Tibial nerve (tissue), 4 donors: ENCODE data around the gene CYB5R2.

Experiments used
- EP300 ChIP-seq, 2 donors: sonication (generic); formaldehyde crosslinking; IDR thresholded peaks; one replicate each; pipeline ENCODE4 v1.6.1; 2017; ENCODE audit warnings: antibody characterized with exemption in 2 of 2, mild to moderate bottlenecking in 1 of 2
- TF ChIP-seq, protein P1 (sequence below), 5 experiments: fragments of 200-600 bp in 3 of 5; fragments of 450-650 bp in 2 of 5; sonication (generic) in 3 of 5; IDR thresholded peaks; one replicate each; pipeline ENCODE4 v1.5.1; 2016 to 2019; ENCODE audit warnings: antibody characterized with exemption in 5 of 5, mild to moderate bottlenecking in 3 of 5, moderate library complexity in 2 of 5

DNA sequence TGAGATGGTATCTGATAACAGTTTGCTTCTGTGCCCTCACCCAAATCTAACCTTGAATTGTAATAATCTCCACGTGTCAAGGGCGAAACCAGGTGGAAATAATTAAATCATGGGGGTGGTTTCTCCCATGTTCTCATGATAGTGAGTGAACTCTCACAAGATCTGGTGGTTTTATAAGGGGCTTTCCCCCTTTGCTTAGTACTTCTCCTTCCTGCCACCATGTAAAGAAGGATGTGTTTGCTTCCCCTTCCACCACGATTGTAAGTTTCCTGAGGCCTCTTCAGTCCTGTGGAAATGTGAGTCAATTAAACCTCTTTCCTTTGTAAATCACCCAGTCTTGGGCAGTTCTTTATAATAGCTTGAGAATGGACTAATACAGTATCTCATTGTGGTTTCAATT is 41.5 kb upstream of the CYB5R2 start:
- TF ChIP-seq, protein P1, sequence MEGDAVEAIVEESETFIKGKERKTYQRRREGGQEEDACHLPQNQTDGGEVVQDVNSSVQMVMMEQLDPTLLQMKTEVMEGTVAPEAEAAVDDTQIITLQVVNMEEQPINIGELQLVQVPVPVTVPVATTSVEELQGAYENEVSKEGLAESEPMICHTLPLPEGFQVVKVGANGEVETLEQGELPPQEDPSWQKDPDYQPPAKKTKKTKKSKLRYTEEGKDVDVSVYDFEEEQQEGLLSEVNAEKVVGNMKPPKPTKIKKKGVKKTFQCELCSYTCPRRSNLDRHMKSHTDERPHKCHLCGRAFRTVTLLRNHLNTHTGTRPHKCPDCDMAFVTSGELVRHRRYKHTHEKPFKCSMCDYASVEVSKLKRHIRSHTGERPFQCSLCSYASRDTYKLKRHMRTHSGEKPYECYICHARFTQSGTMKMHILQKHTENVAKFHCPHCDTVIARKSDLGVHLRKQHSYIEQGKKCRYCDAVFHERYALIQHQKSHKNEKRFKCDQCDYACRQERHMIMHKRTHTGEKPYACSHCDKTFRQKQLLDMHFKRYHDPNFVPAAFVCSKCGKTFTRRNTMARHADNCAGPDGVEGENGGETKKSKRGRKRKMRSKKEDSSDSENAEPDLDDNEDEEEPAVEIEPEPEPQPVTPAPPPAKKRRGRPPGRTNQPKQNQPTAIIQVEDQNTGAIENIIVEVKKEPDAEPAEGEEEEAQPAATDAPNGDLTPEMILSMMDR (IDR thresholded peaks at IDR 0.05), result no peak
- no peak for TF ChIP-seq EP300 (IDR thresholded peaks at IDR 0.05)
